HPDE6-E6E7 (cell line): Measurements from ENCODE around the gene FOXL1.
A peak's percentile ranks its signal among the peaks of the same experiment; 100 is the strongest.
"Not testable (repeated sequence)": the region's sequence is repeated elsewhere in the genome, so short reads cannot be mapped to it uniquely, and the experiment has no call there.

ENCODE experiments used
- DNase-seq: peaks from one replicate; pipeline ENCODE4 v3.0.0; 2011; ENCODE audit warnings: missing footprints; ENCODE audit errors: extremely low spot score

Gene FOXL1

GRCh38 chr16:86580791-86581170, 2.4 kb downstream of the FOXL1 start:
- DNase-seq, result no peak

- DNase-seq, result no peak
Observed at GRCh38 chr16:86581458-86581857, 3.1 kb downstream of the FOXL1 start.

GRCh38 chr16:86584071-86584685, 5.8 kb downstream of the FOXL1 start:
- DNase-seq, result no peak

- DNase-seq, result no peak
Observed at GRCh38 chr16:86584726-86585721, 6.7 kb downstream of the FOXL1 start.

GRCh38 chr16:86585821-86586611, 7.7 kb downstream of the FOXL1 start:
- no peak for DNase-seq

- DNase-seq, result no peak
Observed at GRCh38 chr16:86587487-86587886, 9.1 kb downstream of the FOXL1 start.

GRCh38 chr16:86587955-86588354, 9.6 kb downstream of the FOXL1 start:
- DNase-seq, result not testable (repeated sequence)

GRCh38 chr16:86590501-86591144, 12.3 kb downstream of the FOXL1 start:
- peak; percentile 58 for DNase-seq

GRCh38 chr16:86591270-86591669, 12.9 kb downstream of the FOXL1 start:
- no peak for DNase-seq

- DNase-seq, result no peak
Observed at GRCh38 chr16:86593913-86594620, 15.7 kb downstream of the FOXL1 start.

- no peak for DNase-seq
Observed at GRCh38 chr16:86594721-86595120, 16.4 kb downstream of the FOXL1 start.

- DNase-seq, result no peak
Observed at GRCh38 chr16:86595983-86596605, 17.7 kb downstream of the FOXL1 start.

GRCh38 chr16:86597126-86597879, 19.0 kb downstream of the FOXL1 start:
- no peak for DNase-seq

- no peak for DNase-seq
Observed at GRCh38 chr16:86597880-86598606, 19.7 kb downstream of the FOXL1 start.

- no peak for DNase-seq
Observed at GRCh38 chr16:86598607-86599565, 20.5 kb downstream of the FOXL1 start.

GRCh38 chr16:86601356-86601755, 23.0 kb downstream of the FOXL1 start:
- DNase-seq, result no peak

GRCh38 chr16:86602521-86602920, 24.2 kb downstream of the FOXL1 start:
- no peak for DNase-seq
